Measurements from ENCODE around the gene FBXO48. TPM values are rescaled to one million over a fixed set of nuclear protein-coding genes. Genes with fewer than 3 reads are reported as not detected.

FBXO48 gene
- total and polyA plus RNA-seq, 2 experiments from 2014 or later: 1.1 to 1.3 TPM

GRCh38 chr2:68491582-68491981 is 24.5 kb upstream of the FBXO48 start:
- H3K4me3 ChIP-seq: no peak overlapping the region
- no peak overlapping the region for H3K27ac ChIP-seq (ENCODE audit: low read depth)
- no peaks in the 10 kb centered on the region for H3K27me3 ChIP-seq (ENCODE audit: insufficient read depth)
- H3K36me3 ChIP-seq (ENCODE audit: insufficient read depth): 0 out of 2 replicates have a peak, but pooled peaks cover 4% of the 10 kb centered on the region
- no peaks in the 10 kb centered on the region for H4K20me1 ChIP-seq (replicated peaks; ENCODE audit: insufficient read depth)
- no peaks in the 10 kb centered on the region for H3K4me1 ChIP-seq (ENCODE audit: insufficient read depth)
- no peak for ATAC-seq
- no peak for DNase-seq (ENCODE audit: low spot score)
- Mint-ChIP-seq H3K27ac (no peak overlapping the region), H3K9me3 (peaks cover 20% of the 10 kb centered on the region), H3K4me3 (no peak overlapping the region), H3K27me3 (ENCODE audit: insufficient read depth, low read depth, poor library complexity) (no peaks in the 10 kb centered on the region), H3K4me1 (no peaks in the 10 kb centered on the region), H3K36me3 (ENCODE audit: low read depth) (peaks cover 22% of the 10 kb centered on the region)
- H3K9me2 ChIP-seq (ENCODE audit: insufficient read depth): no peaks in the 10 kb centered on the region
- no peak overlapping the region for H2AFZ ChIP-seq
- H3K4me2 ChIP-seq: no peak overlapping the region
- TF ChIP-seq EZH2phosphoT487 (IDR thresholded peaks at IDR 0.05; ENCODE audit: unreplicated experiment) (no peak), ZNF462 (CRISPR knock-in tag; IDR thresholded peaks at IDR 0.05) (no peak), EZH2 (IDR thresholded peaks at IDR 0.05; ENCODE audit: low read depth, unreplicated experiment) (no peak), ZNF331 (CRISPR knock-in tag; IDR thresholded peaks at IDR 0.05; ENCODE audit: low read depth) (no peak), REST (IDR thresholded peaks at IDR 0.05; ENCODE audit: unreplicated experiment) (no peak), STAT1 (IDR thresholded peaks at IDR 0.05; ENCODE audit: unreplicated experiment) (no peak), NANOG (IDR thresholded peaks at IDR 0.05; ENCODE audit: borderline replicate concordance) (no peak), POLR2AphosphoS5 (IDR thresholded peaks at IDR 0.05; ENCODE audit: low read depth) (no peak), CREB1 (CRISPR knock-in tag; IDR thresholded peaks at IDR 0.05; ENCODE audit: low read depth) (no peak), CTCF (conservative IDR thresholded peaks at IDR 0.05; ENCODE audit: low read depth in 2 of 2) (no peak)
- H3F3A ChIP-seq (replicated peaks; ENCODE audit: low read depth): no peaks in the 10 kb centered on the region
- H3K79me2 ChIP-seq (replicated peaks; ENCODE audit: insufficient read depth): no peaks in the 10 kb centered on the region
